ENCODE measurements around the gene PHLPP1.

- no peak for TF ChIP-seq CTCF (conservative IDR thresholded peaks at IDR 0.05; ENCODE audit: low read length)
- TF ChIP-seq EZH2phosphoT487 (IDR thresholded peaks at IDR 0.05; ENCODE audit: borderline replicate concordance, low read depth, low read length): no peak
Observed at GRCh38 chr18:62739911-62740310, 24.6 kb downstream of the PHLPP1 start.

All from OCI-LY7 (cell line).